Activated effector memory CD4-positive, alpha-beta T cell treated with anti-CD3 and anti-CD28 coated beads, Interleukin-2, amount 50 U/mL, for 16 hours (primary cell): ENCODE measurements around the gene CDK5RAP2.
"Not testable (repeated sequence)": the region's sequence is repeated elsewhere in the genome, so short reads cannot be mapped to it uniquely, and the experiment has no call there.

Experiments
- DNase-seq: peaks from one replicate; pipeline ENCODE4 v3.0.0-alpha.2; 2020

Gene CDK5RAP2

GRCh38 chr9:120587328-120587727 lies 7.4 kb upstream of the CDK5RAP2 start:
- no peak for DNase-seq

GRCh38 chr9:120583958-120584369 lies 4.0 kb upstream of the CDK5RAP2 start:
- peak; percentile 66 for DNase-seq

GRCh38 chr9:120579139-120580050 lies 572 bp downstream of the CDK5RAP2 start:
- no peak for DNase-seq

GRCh38 chr9:120574473-120574872 lies 5.5 kb downstream of the CDK5RAP2 start:
- no peak for DNase-seq

- DNase-seq = no peak
These were observed 7.5 kb downstream of the CDK5RAP2 start for GRCh38 chr9:120572472-120572871.

GRCh38 chr9:120571443-120572257 lies 8.3 kb downstream of the CDK5RAP2 start:
- no peak for DNase-seq

GRCh38 chr9:120570296-120570695 lies 9.7 kb downstream of the CDK5RAP2 start:
- DNase-seq = no peak

- DNase-seq = no peak
These were observed 10.4 kb downstream of the CDK5RAP2 start for GRCh38 chr9:120569556-120569955.

- DNase-seq = no peak
These were observed 11.2 kb downstream of the CDK5RAP2 start for GRCh38 chr9:120568816-120569215.

- DNase-seq = no peak
These were observed 12.1 kb downstream of the CDK5RAP2 start for GRCh38 chr9:120567874-120568273.

- DNase-seq = no peak
These were observed 12.9 kb downstream of the CDK5RAP2 start for GRCh38 chr9:120567081-120567480.

GRCh38 chr9:120564589-120564988 lies 15.4 kb downstream of the CDK5RAP2 start:
- no peak for DNase-seq

- no peak for DNase-seq
These were observed 17.0 kb downstream of the CDK5RAP2 start for GRCh38 chr9:120562861-120563443.

- no peak for DNase-seq
These were observed 18.3 kb downstream of the CDK5RAP2 start for GRCh38 chr9:120561709-120562108.

- DNase-seq = no peak
These were observed 20.4 kb downstream of the CDK5RAP2 start for GRCh38 chr9:120559546-120559945.

- DNase-seq = no peak
These were observed 21.5 kb downstream of the CDK5RAP2 start for GRCh38 chr9:120558454-120558853.

GRCh38 chr9:120557205-120557604 lies 22.8 kb downstream of the CDK5RAP2 start:
- no peak for DNase-seq

GRCh38 chr9:120556775-120557174 lies 23.2 kb downstream of the CDK5RAP2 start:
- no peak for DNase-seq

GRCh38 chr9:120555839-120556238 lies 24.1 kb downstream of the CDK5RAP2 start:
- DNase-seq = no peak

GRCh38 chr9:120552210-120552704 lies 27.7 kb downstream of the CDK5RAP2 start:
- not testable (repeated sequence) for DNase-seq

- no peak for DNase-seq
These were observed 34.0 kb downstream of the CDK5RAP2 start for GRCh38 chr9:120545701-120546550.

- DNase-seq = no peak
These were observed 35.5 kb downstream of the CDK5RAP2 start for GRCh38 chr9:120544441-120544840.
